SK-N-SH (cell line): ENCODE data around the gene ZDHHC14. TPM values are rescaled to one million over a fixed set of nuclear protein-coding genes. Genes with fewer than 3 reads are reported as not detected.

ENCODE experiments used
- CTCF ChIA-PET: fragments of 300-600, 350-600 bp; formaldehyde crosslinking; extraction: SDS; loops from one replicate; lab custom pipeline; 2021; lab: Yijun Ruan, JAX
- POLR2A ChIA-PET: fragments of 350-600 bp; sonication (Branson Sonifier 250); formaldehyde crosslinking; extraction: SDS; loops from one replicate; lab custom pipeline; 2020; ENCODE audit warnings: antibody characterized with exemption, inconsistent platforms; lab: Yijun Ruan, JAX
- DNase-seq: peaks from one replicate; pipeline ENCODE4 v3.0.0; 2012
- H2AFZ ChIP-seq: fragments of 200-600 bp; sonication (generic); 2 replicates; pipeline ENCODE4 v1.8.1; 2016; ENCODE audit warnings: antibody characterized with exemption, mild to moderate bottlenecking, low read depth
- H3F3A ChIP-seq: fragments of 200-600 bp; sonication (generic); replicated peaks from 2 replicates; pipeline ENCODE3; 2016; ENCODE audit warnings: antibody characterized with exemption, mild to moderate bottlenecking; ENCODE audit not compliant: insufficient read depth
- H3K27ac ChIP-seq, 2 experiments: fragments of 200-500 bp in 1 of 2; fragments of 200-600 bp in 1 of 2; sonication (Bioruptor generic) in 1 of 2; sonication (generic), shearing (Covaris generic) in 1 of 2; 2 replicates each; pipeline versions ENCODE4 v1.5.1 to v1.6.1; 2014 to 2016; ENCODE audit warnings: low read depth in 2 of 2, inconsistent platforms in 1 of 2, low read length in 1 of 2, mild to moderate bottlenecking in 1 of 2, mixed read lengths in 1 of 2
- H3K27me3 ChIP-seq: fragments of 200-600 bp; sonication (generic), shearing (Covaris generic); 2 replicates; pipeline ENCODE4 v1.6.1; 2016; ENCODE audit warnings: mixed run types; ENCODE audit not compliant: insufficient read depth
- H3K36me3 ChIP-seq, 2 experiments: fragments of 200-500 bp in 1 of 2; fragments of 200-600 bp in 1 of 2; sonication (Bioruptor generic) in 1 of 2; sonication (generic) in 1 of 2; replicated peaks in 1 of 2; 2 replicates each; pipeline versions ENCODE3 to v1.5.1; 2014 to 2016; ENCODE audit warnings: low read length in 1 of 2, mild to moderate bottlenecking in 1 of 2; ENCODE audit not compliant: insufficient read depth in 2 of 2, control insufficient read depth in 1 of 2
- H3K4me1 ChIP-seq, 2 experiments: fragments of 200-500 bp in 1 of 2; fragments of 200-600 bp in 1 of 2; sonication (Bioruptor generic) in 1 of 2; sonication (generic), shearing (Covaris generic) in 1 of 2; 2 replicates each; pipeline versions ENCODE4 v1.5.1 to v1.6.1; 2014 to 2016; ENCODE audit warnings: low read depth in 1 of 2, low read length in 1 of 2, mixed run types in 1 of 2; ENCODE audit not compliant: insufficient read depth in 2 of 2, control insufficient read depth in 1 of 2
- H3K4me2 ChIP-seq: fragments of 200-600 bp; sonication (generic), shearing (Covaris generic); 2 replicates; pipeline ENCODE4 v1.6.1; 2017; ENCODE audit warnings: mixed run types
- H3K4me3 ChIP-seq, 2 experiments: fragments of 200-500 bp in 1 of 2; fragments of 200-600 bp in 1 of 2; sonication (Bioruptor generic) in 1 of 2; sonication (generic), shearing (Covaris generic) in 1 of 2; 2 replicates each; pipeline versions ENCODE4 v1.5.1 to v1.8.1; 2014 to 2016; ENCODE audit warnings: low read depth in 2 of 2, inconsistent platforms in 1 of 2, low read length in 1 of 2, mild to moderate bottlenecking in 1 of 2, mixed read lengths in 1 of 2, moderate library complexity in 1 of 2
- H3K79me2 ChIP-seq: fragments of 200-600 bp; sonication (generic); 2 replicates; pipeline ENCODE4 v1.8.1; 2017; ENCODE audit warnings: mild to moderate bottlenecking; ENCODE audit not compliant: insufficient read depth
- H3K9ac ChIP-seq: fragments of 200-600 bp; sonication (generic); 2 replicates; pipeline ENCODE4 v1.6.1; 2017; ENCODE audit warnings: mixed run types
- H3K9me2 ChIP-seq: fragments of 200-600 bp; sonication (generic); 2 replicates; pipeline ENCODE4 v1.6.1; 2017; ENCODE audit warnings: mixed run types
- H3K9me3 ChIP-seq: fragments of 200-600 bp; sonication (generic); 2 replicates; pipeline ENCODE4 v1.6.1; 2017; ENCODE audit warnings: mixed run types, mild to moderate bottlenecking, moderate library complexity
- H4K20me1 ChIP-seq: fragments of 200-600 bp; sonication (generic); 2 replicates; pipeline ENCODE4 v1.6.1; 2017; ENCODE audit warnings: mild to moderate bottlenecking, mixed run types; ENCODE audit not compliant: insufficient read depth
- ELF1 ChIP-seq: IDR thresholded peaks from 2 replicates; pipeline ENCODE4 v1.4.0; 2012
- EP300 ChIP-seq, 2 experiments: IDR thresholded peaks; 2 replicates each; pipeline versions ENCODE4 v1.4.0 to v1.6.1; 2012; ENCODE audit warnings: borderline replicate concordance in 1 of 2, low read depth in 1 of 2, low read length in 1 of 2
- FOSL2 ChIP-seq: IDR thresholded peaks from 2 replicates; pipeline ENCODE4 v1.4.0; 2012; ENCODE audit warnings: low read depth, mild to moderate bottlenecking, moderate library complexity, borderline replicate concordance
- GABPA ChIP-seq: IDR thresholded peaks from 2 replicates; pipeline ENCODE4 v1.4.0; 2012; ENCODE audit warnings: low read depth, mild to moderate bottlenecking
- MAX ChIP-seq: IDR thresholded peaks from 2 replicates; pipeline ENCODE4 v1.4.0; 2012; ENCODE audit warnings: low read depth
- NFIC ChIP-seq: IDR thresholded peaks from 2 replicates; pipeline ENCODE4 v1.4.0; 2012; ENCODE audit warnings: borderline replicate concordance
- NRF1 ChIP-seq: IDR thresholded peaks from 2 replicates; pipeline ENCODE4 v1.6.1; 2012; ENCODE audit warnings: low read depth, mild to moderate bottlenecking, low read length
- PBX3 ChIP-seq: IDR thresholded peaks from 2 replicates; pipeline ENCODE4; 2012
- RAD21 ChIP-seq: IDR thresholded peaks from 2 replicates; pipeline ENCODE4 v1.6.1; 2012; ENCODE audit warnings: mild to moderate bottlenecking, low read length
- RFX5 ChIP-seq: IDR thresholded peaks from 2 replicates; pipeline ENCODE4 v1.6.1; 2012; ENCODE audit warnings: mild to moderate bottlenecking, improper control_type of control experiment, low read length
- TCF12 ChIP-seq: IDR thresholded peaks from 2 replicates; pipeline ENCODE4 v1.4.0; 2012
- USF2 ChIP-seq: fragments of 150-350 bp; IDR thresholded peaks from 2 replicates; pipeline ENCODE4 v1.6.1; 2017; ENCODE audit warnings: antibody characterized with exemption, low read length, low read depth, borderline replicate concordance
- YY1 ChIP-seq: IDR thresholded peaks from 2 replicates; pipeline ENCODE4 v1.4.0; 2012; ENCODE audit warnings: low read depth, mild to moderate bottlenecking
- ZBTB33 ChIP-seq: IDR thresholded peaks from 2 replicates; pipeline ENCODE4 v1.4.0; 2012; ENCODE audit warnings: low read depth, borderline replicate concordance
- WGBS: methylation state at CpG from one replicate; pipeline ENCODE4 v1.1.6; 2017; ENCODE audit warnings: low lambda C conversion rate; 5-methylcytosine and 5-hydroxymethylcytosine counted together
- polyA plus RNA-seq, 3 experiments: library from polyadenylated mRNA; depleted of rRNA; stranded (reverse); fragments of >200 nt; gene quantifications; 2 replicates each; pipeline ENCODE4 v1.2.3, GENCODE V29; 2012
- TF ChIP-seq, protein P1 (sequence below): fragments of 150-350 bp; IDR thresholded peaks from 2 replicates; pipeline ENCODE4 v1.6.1; 2016; ENCODE audit warnings: mild to moderate bottlenecking, low read depth, low read length

ZDHHC14 gene
- polyA plus RNA-seq, 1 of the 3 experiments (the other 2 are of a cell fraction), result 5.4 TPM

GRCh38 chr6:157721426-157721825 lies 340.4 kb downstream of the ZDHHC14 start (continued):
- TF ChIP-seq ZBTB33 (no peak), NRF1 (no peak)

GRCh38 chr6:157721830-157722229 lies 340.8 kb downstream of the ZDHHC14 start:
- H3K9me3 ChIP-seq, result no peaks in the 10 kb centered on the region
- TF ChIP-seq ZBTB33 (no peak), ELF1 (no peak), YY1 (no peak), NFIC (no peak), FOSL2 (no peak), RAD21 (no peak), GABPA (no peak), EP300 (IDR thresholded peaks at IDR 0.05; ENCODE audit: borderline replicate concordance in 1 of 2, low read depth in 1 of 2, low read length in 1 of 2) (no peak), PBX3 (no peak)
- H3K4me1 ChIP-seq, result peaks cover 10 to 16% of the 10 kb centered on the region in 2 experiments
- ChIA-PET POLR2A (no interaction called here), CTCF (no interaction called here)
- H3K79me2 ChIP-seq, result no peaks in the 10 kb centered on the region
- no peak overlapping the region for H2AFZ ChIP-seq
- no peaks in the 10 kb centered on the region for H3K9me2 ChIP-seq
- no peaks in the 10 kb centered on the region for H4K20me1 ChIP-seq
- peaks cover 7% of the 10 kb centered on the region for H3F3A ChIP-seq
- no peak overlapping the region for H3K4me2 ChIP-seq
- H3K9ac ChIP-seq, result no peak overlapping the region
- no peak overlapping the region for H3K27ac ChIP-seq
- WGBS, result 79% methylated on average over 8 of the region's 8 CpGs
- no peak overlapping the region for H3K4me3 ChIP-seq
- no peak for DNase-seq
- H3K36me3 ChIP-seq, result no peaks in the 10 kb centered on the region
- no peaks in the 10 kb centered on the region for H3K27me3 ChIP-seq

DNA sequence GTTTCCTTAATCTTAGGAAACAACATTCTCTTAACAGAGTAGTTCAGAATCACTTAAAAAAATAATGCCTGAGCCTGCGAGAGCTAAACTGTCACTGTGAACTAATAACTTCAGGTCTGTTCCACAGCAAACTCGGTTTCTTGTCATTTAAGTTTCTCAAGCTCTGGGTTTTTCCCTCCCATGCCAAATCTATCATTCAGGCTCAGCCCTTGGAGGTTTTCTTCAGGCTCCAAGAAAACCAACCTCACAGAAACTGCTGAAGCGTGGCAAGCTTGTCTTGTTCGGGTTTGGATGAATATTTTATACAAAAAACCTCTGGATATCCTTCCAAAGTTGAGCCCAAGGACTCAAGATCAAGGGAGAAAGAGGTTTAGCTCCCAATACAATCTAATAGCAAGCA lies 342.4 kb downstream of the ZDHHC14 start:
- Histone ChIP-seq H3K4me3 (no peak overlapping the region), H3K9me2 (no peaks in the 10 kb centered on the region), H3K27ac (no peak overlapping the region), H3K4me2 (no peak overlapping the region), H4K20me1 (no peaks in the 10 kb centered on the region), H3K36me3 (no peaks in the 10 kb centered on the region), H3K9me3 (no peaks in the 10 kb centered on the region), H2AFZ (no peak overlapping the region), H3K4me1 (peaks cover 10 to 21% of the 10 kb centered on the region in 2 experiments), H3K27me3 (no peaks in the 10 kb centered on the region), H3K9ac (no peak overlapping the region), H3F3A (peaks cover 7% of the 10 kb centered on the region), H3K79me2 (no peaks in the 10 kb centered on the region)
- CTCF ChIA-PET, result no interaction called here
- POLR2A ChIA-PET, result no interaction called here
- 58% methylated on average over 4 of the region's 4 CpGs for WGBS
- no peak for TF ChIP-seq RFX5
- no peak for TF ChIP-seq RAD21
- TF ChIP-seq USF2, result no peak
- TF ChIP-seq YY1, result no peak
- TF ChIP-seq, protein P1, sequence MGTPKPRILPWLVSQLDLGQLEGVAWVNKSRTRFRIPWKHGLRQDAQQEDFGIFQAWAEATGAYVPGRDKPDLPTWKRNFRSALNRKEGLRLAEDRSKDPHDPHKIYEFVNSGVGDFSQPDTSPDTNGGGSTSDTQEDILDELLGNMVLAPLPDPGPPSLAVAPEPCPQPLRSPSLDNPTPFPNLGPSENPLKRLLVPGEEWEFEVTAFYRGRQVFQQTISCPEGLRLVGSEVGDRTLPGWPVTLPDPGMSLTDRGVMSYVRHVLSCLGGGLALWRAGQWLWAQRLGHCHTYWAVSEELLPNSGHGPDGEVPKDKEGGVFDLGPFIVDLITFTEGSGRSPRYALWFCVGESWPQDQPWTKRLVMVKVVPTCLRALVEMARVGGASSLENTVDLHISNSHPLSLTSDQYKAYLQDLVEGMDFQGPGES, result no peak
- TF ChIP-seq MAX, result no peak
- TF ChIP-seq TCF12, result no peak
- DNase-seq, result no peak
